ENCODE data around the gene TULP4. TPM values are rescaled to one million over a fixed set of nuclear protein-coding genes. Genes with fewer than 3 reads are reported as not detected.

The TULP4 gene
- total RNA-seq, 1 experiment from 2014 or later, result 64.6 TPM

GRCh38 chr6:158497620-158498019 is 185.4 kb downstream of the TULP4 start:
- Histone ChIP-seq H3K79me1 (ENCODE audit: insufficient read depth, low read depth, low read length, poor library complexity, severe bottlenecking) (no peaks in the 10 kb centered on the region), H3K14ac (ENCODE audit: insufficient read depth, low read length) (no peak overlapping the region), H2BK15ac (ENCODE audit: low read depth, low read length) (no peak overlapping the region), H2BK12ac (ENCODE audit: insufficient read length, low read depth, low read length) (no peak overlapping the region), H4K20me1 (ENCODE audit: control insufficient read depth, insufficient read depth, insufficient read length) (no peaks in the 10 kb centered on the region), H3K56ac (ENCODE audit: insufficient read length, low read depth, low read length) (no peak overlapping the region), H3K79me2 (ENCODE audit: insufficient read depth, low read length) (no peaks in the 10 kb centered on the region), H3K18ac (ENCODE audit: insufficient read length, low read depth, low read length) (no peak overlapping the region), H3K27ac (ENCODE audit: insufficient read length, low read depth, low read length) (no peak overlapping the region), H3K9me3 (ENCODE audit: control insufficient read depth, low read depth, low read length) (no peaks in the 10 kb centered on the region), H3K4me1 (ENCODE audit: insufficient read depth, low read length) (no peaks in the 10 kb centered on the region), H2AK5ac (ENCODE audit: insufficient read length, low read length) (no peak overlapping the region), H2BK120ac (ENCODE audit: low read depth, low read length, poor library complexity, severe bottlenecking) (no peak overlapping the region), H2BK20ac (ENCODE audit: low read depth, low read length, poor library complexity, severe bottlenecking) (no peak overlapping the region), H4K91ac (ENCODE audit: insufficient read length, low read depth, low read length) (no peak overlapping the region), H4K5ac (ENCODE audit: insufficient read length, low read depth, low read length) (no peak overlapping the region), H3K23me2 (ENCODE audit: insufficient read length, low read depth, low read length, poor library complexity, severe bottlenecking) (no peaks in the 10 kb centered on the region), H3K9ac (ENCODE audit: extremely low read depth, insufficient read length, low read length) (no peak overlapping the region), H2BK5ac (ENCODE audit: insufficient read length, low read length) (no peak overlapping the region), H3K27me3 (ENCODE audit: insufficient read depth, low read length) (no peaks in the 10 kb centered on the region), H3K4ac (ENCODE audit: low read depth, low read length) (no peak overlapping the region), H3T11ph (ENCODE audit: low read length) (no peak overlapping the region), H2AFZ (ENCODE audit: low read length) (no peak overlapping the region), H4K8ac (replicated peaks; ENCODE audit: insufficient read length, low read depth, low read length) (no peak overlapping the region), H3K23ac (ENCODE audit: insufficient read length, low read depth, low read length) (no peak overlapping the region), H3K4me2 (ENCODE audit: insufficient read depth, insufficient read length, low read length) (no peak overlapping the region)
- no peak for DNase-seq
- H3K9me3 Mint-ChIP-seq, result no peaks in the 10 kb centered on the region
- peaks cover 9 to 12% of the 10 kb centered on the region in 2 experiments for H3K4me1 Mint-ChIP-seq
- TF ChIP-seq, protein P1, sequence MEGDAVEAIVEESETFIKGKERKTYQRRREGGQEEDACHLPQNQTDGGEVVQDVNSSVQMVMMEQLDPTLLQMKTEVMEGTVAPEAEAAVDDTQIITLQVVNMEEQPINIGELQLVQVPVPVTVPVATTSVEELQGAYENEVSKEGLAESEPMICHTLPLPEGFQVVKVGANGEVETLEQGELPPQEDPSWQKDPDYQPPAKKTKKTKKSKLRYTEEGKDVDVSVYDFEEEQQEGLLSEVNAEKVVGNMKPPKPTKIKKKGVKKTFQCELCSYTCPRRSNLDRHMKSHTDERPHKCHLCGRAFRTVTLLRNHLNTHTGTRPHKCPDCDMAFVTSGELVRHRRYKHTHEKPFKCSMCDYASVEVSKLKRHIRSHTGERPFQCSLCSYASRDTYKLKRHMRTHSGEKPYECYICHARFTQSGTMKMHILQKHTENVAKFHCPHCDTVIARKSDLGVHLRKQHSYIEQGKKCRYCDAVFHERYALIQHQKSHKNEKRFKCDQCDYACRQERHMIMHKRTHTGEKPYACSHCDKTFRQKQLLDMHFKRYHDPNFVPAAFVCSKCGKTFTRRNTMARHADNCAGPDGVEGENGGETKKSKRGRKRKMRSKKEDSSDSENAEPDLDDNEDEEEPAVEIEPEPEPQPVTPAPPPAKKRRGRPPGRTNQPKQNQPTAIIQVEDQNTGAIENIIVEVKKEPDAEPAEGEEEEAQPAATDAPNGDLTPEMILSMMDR (conservative IDR thresholded peaks at IDR 0.05), result no peak
- no CpG with 5 or more reads among the region's 6 CpGs for WGBS (ENCODE audit: extremely low coverage, insufficient read length, low lambda C conversion rate)
- H3K4me3 Mint-ChIP-seq, result no peak overlapping the region
- no peaks in the 10 kb centered on the region for H3K27me3 Mint-ChIP-seq (ENCODE audit: low read depth)
- peaks cover 9 to 53% (median 32%) of the 10 kb centered on the region in 3 experiments for H3K36me3 Mint-ChIP-seq (ENCODE audit: insufficient read depth in 1 of 3, low read depth in 3 of 3)
- no peak overlapping the region for H3K27ac Mint-ChIP-seq

Measured in H9 (cell line).